MM.1S (cell line): ENCODE measurements around the gene ATP2B2.

Source experiments
- EZH2phosphoT487 ChIP-seq: fragments of 300-600 bp; sonication (generic); IDR thresholded peaks from 2 replicates; pipeline ENCODE4 v1.6.1; 2018; ENCODE audit warnings: antibody characterized with exemption, low read length
- TF ChIP-seq, protein P1 (sequence below): fragments of 300-600 bp; sonication (generic); IDR thresholded peaks from 2 replicates; pipeline ENCODE4 v1.5.1; 2016; ENCODE audit warnings: antibody characterized with exemption, low read length, mixed read lengths

DNA sequence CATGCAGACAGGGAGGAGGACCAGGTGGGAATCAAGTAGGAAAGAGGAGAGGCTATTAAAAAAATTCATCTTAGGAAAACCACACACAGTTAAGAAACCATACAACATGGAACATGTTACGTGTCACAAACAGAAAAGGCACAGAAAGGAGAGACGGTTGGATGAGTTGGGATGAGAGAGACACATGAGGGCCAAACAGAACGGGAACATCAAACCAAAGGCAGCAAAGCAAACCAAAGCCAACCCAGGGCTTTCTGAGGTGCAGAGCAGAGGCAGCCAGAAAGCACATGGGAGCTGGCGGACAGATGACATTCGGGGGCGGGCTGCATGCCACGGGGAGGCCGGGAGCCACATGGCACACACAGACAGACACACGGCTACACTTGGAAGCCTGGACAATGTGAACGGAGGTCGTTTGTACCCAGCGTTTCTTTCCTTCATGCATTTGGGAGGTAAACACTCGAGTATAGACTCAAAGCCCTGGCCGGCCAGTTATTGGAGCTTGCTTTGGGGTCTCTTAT, 175.8 kb downstream of the ATP2B2 start:
- TF ChIP-seq, protein P1, sequence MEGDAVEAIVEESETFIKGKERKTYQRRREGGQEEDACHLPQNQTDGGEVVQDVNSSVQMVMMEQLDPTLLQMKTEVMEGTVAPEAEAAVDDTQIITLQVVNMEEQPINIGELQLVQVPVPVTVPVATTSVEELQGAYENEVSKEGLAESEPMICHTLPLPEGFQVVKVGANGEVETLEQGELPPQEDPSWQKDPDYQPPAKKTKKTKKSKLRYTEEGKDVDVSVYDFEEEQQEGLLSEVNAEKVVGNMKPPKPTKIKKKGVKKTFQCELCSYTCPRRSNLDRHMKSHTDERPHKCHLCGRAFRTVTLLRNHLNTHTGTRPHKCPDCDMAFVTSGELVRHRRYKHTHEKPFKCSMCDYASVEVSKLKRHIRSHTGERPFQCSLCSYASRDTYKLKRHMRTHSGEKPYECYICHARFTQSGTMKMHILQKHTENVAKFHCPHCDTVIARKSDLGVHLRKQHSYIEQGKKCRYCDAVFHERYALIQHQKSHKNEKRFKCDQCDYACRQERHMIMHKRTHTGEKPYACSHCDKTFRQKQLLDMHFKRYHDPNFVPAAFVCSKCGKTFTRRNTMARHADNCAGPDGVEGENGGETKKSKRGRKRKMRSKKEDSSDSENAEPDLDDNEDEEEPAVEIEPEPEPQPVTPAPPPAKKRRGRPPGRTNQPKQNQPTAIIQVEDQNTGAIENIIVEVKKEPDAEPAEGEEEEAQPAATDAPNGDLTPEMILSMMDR: no peak
- TF ChIP-seq EZH2phosphoT487: no peak
